Gastrocnemius medialis (tissue), 4 donors: Measurements from ENCODE around the gene E2F3. TPM values are rescaled to one million over a fixed set of nuclear protein-coding genes. Genes with fewer than 3 reads are reported as not detected.

Source experiments
- ATAC-seq, 2 donors: fragments of 150-250 bp; one replicate each; pipeline ENCODE4 v1.9.1; 2016
- DNase-seq, 2 donors: peaks; one replicate each; pipeline ENCODE4 v3.0.0-alpha.2; 2019
- H3K27ac ChIP-seq, 4 donors: fragments of 200-600 bp; sonication (generic); 1 replicate in 1 of 4; 2 replicates in 3 of 4; pipeline ENCODE4 v1.5.1; 2016 to 2018; ENCODE audit warnings: mild to moderate bottlenecking in 2 of 4, moderate library complexity in 1 of 4
- H3K27me3 ChIP-seq, 3 donors: fragments of 200-600 bp; sonication (generic) in 2 of 3; 1 replicate in 1 of 3; 2 replicates in 2 of 3; pipeline versions ENCODE4 v1.5.1 to v1.6.0; 2016 to 2019; ENCODE audit warnings: mild to moderate bottlenecking in 1 of 3, moderate library complexity in 1 of 3
- H3K36me3 ChIP-seq, 2 donors: fragments of 200-600 bp; sonication (generic) in 1 of 2; one replicate each; pipeline ENCODE4 v1.5.1; 2017 to 2018
- H3K4me1 ChIP-seq, 2 donors: fragments of 200-600 bp; sonication (generic) in 1 of 2; one replicate each; pipeline ENCODE4 v1.5.1; 2016 to 2017; ENCODE audit warnings: mild to moderate bottlenecking in 2 of 2
- H3K4me3 ChIP-seq, 4 donors: fragments of 200-600 bp; sonication (generic) in 3 of 4; 1 replicate in 1 of 4; 2 replicates in 3 of 4; pipeline ENCODE4 v1.5.1; 2016 to 2019; ENCODE audit warnings: mild to moderate bottlenecking in 2 of 4
- H3K9me3 ChIP-seq, 3 donors: fragments of 200-600 bp; sonication (generic) in 2 of 3; 1 replicate in 1 of 3; 2 replicates in 2 of 3; pipeline ENCODE4 v1.5.1; 2016 to 2019
- CTCF ChIP-seq, 5 experiments: fragments of 450-650 bp in 3 of 5; fragments of 200-600 bp in 2 of 5; sonication (generic) in 2 of 5; IDR thresholded peaks in 4 of 5; conservative IDR thresholded peaks in 1 of 5; 1 replicate in 4 of 5; 2 replicates in 1 of 5; pipeline ENCODE4 v1.5.1; 2016 to 2019; ENCODE audit warnings: antibody characterized with exemption in 5 of 5, mild to moderate bottlenecking in 3 of 5, moderate library complexity in 3 of 5
- POLR2A ChIP-seq, 2 donors: fragments of 450-650 bp; IDR thresholded peaks; one replicate each; pipeline ENCODE4 v1.6.1; 2017; ENCODE audit warnings: antibody characterized with exemption in 2 of 2, mild to moderate bottlenecking in 2 of 2, moderate library complexity in 2 of 2
- in situ Hi-C, 4 donors: fragments of 200-750 bp; cut with MboI; loops; one replicate each; pipeline versions ENCODE4 v1.15.0 to v1.8.0; 2017; ENCODE audit warnings: low sequenced_read_pairs in 4 of 4
- intact Hi-C: fragments of 100-400 bp; cut with DNase I; formaldehyde crosslinking; loops from one replicate; pipeline ENCODE4 v1.15.1; 2023; ENCODE audit warnings: low total_unique reads
- total RNA-seq, 4 donors: library from RNA; depleted of rRNA; stranded (reverse); fragments of >200 nt; gene quantifications; one replicate each; pipeline versions ENCODE4 v1.1.0 to v1.2.3, GENCODE V29; 2016

The E2F3 gene
- total RNA-seq, 4 donors from 2014 or later = 5.4 to 13.6 (median 10.7) TPM

GRCh38 chr6:20437639-20438038 lies 36.0 kb downstream of the E2F3 start:
- no peak for ATAC-seq
- no peak for DNase-seq
- TF ChIP-seq CTCF (IDR thresholded peaks at IDR 0.05 in 4 of 5, conservative IDR thresholded peaks at IDR 0.05 in 1 of 5) (no peak), POLR2A (IDR thresholded peaks at IDR 0.05) (no peak)

GRCh38 chr6:20438462-20439070 lies 36.9 kb downstream of the E2F3 start:
- H3K36me3 ChIP-seq = no peaks in the 10 kb centered on the region
- no peaks in the 10 kb centered on the region for H3K9me3 ChIP-seq
- no peak overlapping the region for H3K4me3 ChIP-seq
- peaks cover 9 to 55% of the 10 kb centered on the region in 2 donors for H3K4me1 ChIP-seq
- TF ChIP-seq POLR2A (IDR thresholded peaks at IDR 0.05) (no peak), CTCF (IDR thresholded peaks at IDR 0.05 in 4 of 5, conservative IDR thresholded peaks at IDR 0.05 in 1 of 5) (no peak)
- DNase-seq = no peak
- in situ Hi-C loops (no loop called here), intact Hi-C loops (no loop called here)
- no peaks in the 10 kb centered on the region for H3K27me3 ChIP-seq
- no peak for ATAC-seq
- no peak overlapping the region for H3K27ac ChIP-seq

More at GRCh38 chr6:20437639-20438038, 36.0 kb downstream of the E2F3 start:
- Histone ChIP-seq H3K4me1 (peaks cover 17 to 63% of the 10 kb centered on the region in 2 donors), H3K4me3 (no peak overlapping the region), H3K9me3 (no peaks in the 10 kb centered on the region), H3K27me3 (no peaks in the 10 kb centered on the region), H3K36me3 (no peaks in the 10 kb centered on the region), H3K27ac (no peak overlapping the region)
- in situ Hi-C loops = no loop called here
- intact Hi-C loops = no loop called here

- H3K9me3 ChIP-seq = no peaks in the 10 kb centered on the region
- H3K27ac ChIP-seq = no peak overlapping the region
- no peak overlapping the region for H3K4me3 ChIP-seq
- DNase-seq (no peak), ATAC-seq (no peak)
- intact Hi-C loops = no loop called here
- no peak for TF ChIP-seq CTCF (IDR thresholded peaks at IDR 0.05 in 4 of 5, conservative IDR thresholded peaks at IDR 0.05 in 1 of 5)
- no peak for TF ChIP-seq POLR2A (IDR thresholded peaks at IDR 0.05)
- in situ Hi-C loops = no loop called here
- H3K36me3 ChIP-seq = no peaks in the 10 kb centered on the region
- peaks cover 5 to 49% of the 10 kb centered on the region in 2 donors for H3K4me1 ChIP-seq
- H3K27me3 ChIP-seq = no peaks in the 10 kb centered on the region
Measured at GRCh38 chr6:20439558-20439957, 37.9 kb downstream of the E2F3 start.

GRCh38 chr6:20440296-20440695 lies 38.6 kb downstream of the E2F3 start:
- no peak for DNase-seq
- intact Hi-C loops = no loop called here
- Histone ChIP-seq H3K9me3 (no peaks in the 10 kb centered on the region), H3K4me1 (peaks cover 5 to 50% of the 10 kb centered on the region in 2 donors), H3K36me3 (no peaks in the 10 kb centered on the region), H3K27ac (peak overlapping the region in 2 of 4 donors; percentile 46 to 59), H3K27me3 (no peaks in the 10 kb centered on the region), H3K4me3 (no peak overlapping the region)
- TF ChIP-seq POLR2A (IDR thresholded peaks at IDR 0.05) (no peak), CTCF (IDR thresholded peaks at IDR 0.05 in 4 of 5, conservative IDR thresholded peaks at IDR 0.05 in 1 of 5) (no peak)
- in situ Hi-C loops = no loop called here
- ATAC-seq = no peak

GRCh38 chr6:20441236-20441635 lies 39.6 kb downstream of the E2F3 start:
- in situ Hi-C loops = no loop called here
- Histone ChIP-seq H3K4me1 (peaks cover 5 to 51% of the 10 kb centered on the region in 2 donors), H3K4me3 (no peak overlapping the region), H3K27me3 (no peaks in the 10 kb centered on the region), H3K9me3 (no peaks in the 10 kb centered on the region), H3K36me3 (no peaks in the 10 kb centered on the region), H3K27ac (peak overlapping the region in 1 of 4 donors; percentile 59)
- intact Hi-C loops = no loop called here
- TF ChIP-seq CTCF (IDR thresholded peaks at IDR 0.05 in 4 of 5, conservative IDR thresholded peaks at IDR 0.05 in 1 of 5) (no peak), POLR2A (IDR thresholded peaks at IDR 0.05) (no peak)
- DNase-seq (no peak), ATAC-seq (no peak)
